ENCODE measurements around the gene RAET1L.
"Not testable (repeated sequence)": the region's sequence is repeated elsewhere in the genome, so short reads cannot be mapped to it uniquely, and the experiment has no call there.

RAET1L gene

DNA sequence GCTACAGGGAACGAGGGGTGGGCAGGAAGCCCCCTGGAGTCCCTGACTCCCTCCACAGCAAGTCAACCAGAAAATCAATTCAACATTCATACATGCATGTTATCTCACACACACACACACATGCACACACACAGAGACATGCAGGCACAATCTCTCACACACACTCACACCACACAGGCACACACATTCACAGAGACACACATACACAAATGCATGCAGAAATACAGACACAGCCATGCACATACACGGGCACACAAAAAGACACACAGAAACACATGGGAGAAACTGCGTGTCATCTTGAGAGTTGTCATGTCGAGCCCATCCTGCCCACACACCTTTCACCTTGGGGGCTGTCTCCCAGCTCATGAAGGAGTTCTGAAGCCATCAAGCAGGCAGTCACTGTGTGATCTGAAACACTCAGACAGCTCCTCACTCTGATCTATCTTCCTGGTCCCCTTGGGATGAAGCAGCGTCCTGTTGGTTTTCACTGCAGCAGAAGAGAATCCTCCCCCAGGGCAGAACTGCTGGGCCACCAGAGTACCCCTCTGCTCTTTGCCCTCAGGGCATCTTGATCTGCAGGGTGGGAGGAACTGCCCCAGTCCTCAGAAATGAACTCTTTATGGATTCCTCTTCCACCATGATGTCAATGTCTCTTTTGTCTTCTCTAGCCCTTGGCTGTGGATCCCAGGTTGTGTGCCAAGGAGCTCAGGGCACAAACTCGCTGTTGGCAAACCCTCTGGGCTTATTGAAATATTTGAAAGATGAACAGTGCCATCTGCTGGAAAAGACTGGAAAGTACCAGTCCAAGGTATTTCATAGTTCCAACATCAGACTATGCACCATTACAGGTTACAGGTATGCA lies 8.8 kb downstream of the RAET1L start:
- DNase-seq (ENCODE audit: low read depth): no peak

DNA sequence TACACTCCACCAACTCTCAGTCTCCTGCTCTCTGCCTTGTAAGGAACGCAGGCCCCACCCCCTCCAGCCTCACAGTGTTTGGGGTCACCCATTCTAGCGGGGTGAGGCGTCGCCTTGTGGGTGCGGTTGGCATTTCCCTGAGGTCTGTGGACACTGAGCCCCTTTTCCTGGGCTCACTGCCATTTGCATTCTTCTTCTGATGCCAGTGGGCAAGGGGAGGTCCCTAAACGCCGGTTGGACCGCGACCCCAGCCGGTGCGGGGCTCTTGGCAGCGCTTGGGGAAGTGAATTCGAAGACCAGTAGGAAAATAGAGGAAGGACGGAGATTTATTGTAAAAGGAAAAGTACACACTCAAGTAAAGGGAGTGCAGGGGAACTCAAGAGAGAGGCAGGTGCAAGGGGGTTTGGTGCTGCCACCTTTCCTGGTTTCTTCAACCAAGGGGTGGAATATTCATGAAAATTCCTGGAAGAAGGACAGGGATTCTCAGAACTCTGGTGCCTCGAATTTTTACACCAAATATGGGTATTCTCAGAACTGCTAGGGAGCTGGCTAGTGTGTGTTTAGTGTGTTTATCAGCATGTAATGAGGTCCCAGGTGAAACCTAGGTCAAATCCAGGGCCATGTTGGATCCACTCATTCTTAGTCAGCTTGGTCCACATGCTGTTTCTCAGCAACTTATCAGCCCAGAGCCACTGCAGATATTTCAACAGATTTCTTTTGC lies 9.9 kb downstream of the RAET1L start:
- not testable (repeated sequence) for DNase-seq (ENCODE audit: low read depth)

DNA sequence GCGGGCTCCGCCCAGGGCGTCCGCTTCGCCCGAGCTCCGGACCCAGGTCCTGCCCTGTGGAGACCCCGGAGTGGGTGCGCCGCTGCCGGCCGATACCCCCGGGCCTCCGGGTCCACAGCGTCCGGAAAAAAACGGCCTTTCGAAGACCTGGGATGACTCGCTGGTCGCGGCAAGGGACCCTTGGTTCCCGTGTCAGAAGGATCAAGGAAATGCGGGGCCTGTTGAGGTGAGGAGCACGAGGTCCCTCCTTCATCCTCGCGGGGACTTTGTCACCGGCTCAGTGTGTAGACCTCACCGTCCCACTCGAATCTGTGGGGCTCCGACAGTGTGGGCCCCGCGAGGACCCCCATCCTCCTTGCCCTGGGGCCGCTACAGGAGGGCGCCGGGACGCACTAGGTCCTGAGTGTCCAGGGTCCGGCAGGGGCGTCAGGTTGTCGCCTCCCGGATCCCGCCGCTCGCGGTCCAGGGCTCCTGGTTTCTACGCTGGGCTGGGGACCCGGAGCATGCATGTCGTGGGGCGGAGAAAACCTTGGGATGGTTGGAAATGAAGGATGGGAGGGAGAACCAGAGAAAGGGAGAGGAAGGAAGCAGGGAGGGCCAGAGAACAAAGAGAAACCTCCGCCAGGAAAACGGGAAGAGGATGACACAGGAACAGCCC lies 10.6 kb downstream of the RAET1L start:
- DNase-seq (ENCODE audit: low read depth): not testable (repeated sequence)

DNA sequence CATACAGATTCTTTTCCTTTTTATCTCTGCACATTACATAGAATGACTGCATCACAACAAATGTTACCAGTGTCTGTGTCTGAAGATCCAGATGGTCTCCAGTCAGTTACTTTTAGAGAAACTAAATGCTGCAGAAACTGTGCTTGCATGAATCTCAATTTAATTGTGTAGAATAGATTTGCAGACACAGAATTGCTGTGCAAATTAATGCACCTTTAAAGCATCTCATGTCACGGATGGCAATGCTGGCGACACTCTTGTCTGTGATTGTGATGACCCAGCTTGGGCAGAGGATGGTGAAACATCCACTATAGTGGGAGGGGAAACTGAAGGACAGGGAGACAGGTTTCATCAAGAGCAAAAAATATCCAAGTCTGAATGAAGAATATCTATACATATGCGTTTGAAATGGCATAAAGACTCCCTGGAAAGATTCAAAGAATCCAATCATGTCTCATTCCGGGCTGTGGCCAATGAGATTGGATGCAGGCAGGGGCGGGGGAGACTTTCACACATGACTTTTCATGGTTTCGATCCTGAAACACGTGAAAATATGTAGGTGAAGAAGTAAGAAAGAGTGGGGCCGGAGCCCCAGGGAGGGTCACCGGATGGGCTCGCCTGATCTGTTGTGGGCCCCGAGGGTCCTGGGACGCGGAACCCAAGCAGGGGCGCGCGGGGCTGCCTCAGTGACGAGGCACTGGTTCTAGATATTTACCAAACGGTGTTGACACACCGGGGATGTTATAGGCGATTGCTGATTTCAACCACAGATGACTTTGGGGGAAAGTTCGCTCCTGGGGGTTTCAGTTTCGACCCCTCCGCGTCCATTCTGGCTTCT lies 11.3 kb downstream of the RAET1L start:
- not testable (repeated sequence) for DNase-seq (ENCODE audit: low read depth)

DNA sequence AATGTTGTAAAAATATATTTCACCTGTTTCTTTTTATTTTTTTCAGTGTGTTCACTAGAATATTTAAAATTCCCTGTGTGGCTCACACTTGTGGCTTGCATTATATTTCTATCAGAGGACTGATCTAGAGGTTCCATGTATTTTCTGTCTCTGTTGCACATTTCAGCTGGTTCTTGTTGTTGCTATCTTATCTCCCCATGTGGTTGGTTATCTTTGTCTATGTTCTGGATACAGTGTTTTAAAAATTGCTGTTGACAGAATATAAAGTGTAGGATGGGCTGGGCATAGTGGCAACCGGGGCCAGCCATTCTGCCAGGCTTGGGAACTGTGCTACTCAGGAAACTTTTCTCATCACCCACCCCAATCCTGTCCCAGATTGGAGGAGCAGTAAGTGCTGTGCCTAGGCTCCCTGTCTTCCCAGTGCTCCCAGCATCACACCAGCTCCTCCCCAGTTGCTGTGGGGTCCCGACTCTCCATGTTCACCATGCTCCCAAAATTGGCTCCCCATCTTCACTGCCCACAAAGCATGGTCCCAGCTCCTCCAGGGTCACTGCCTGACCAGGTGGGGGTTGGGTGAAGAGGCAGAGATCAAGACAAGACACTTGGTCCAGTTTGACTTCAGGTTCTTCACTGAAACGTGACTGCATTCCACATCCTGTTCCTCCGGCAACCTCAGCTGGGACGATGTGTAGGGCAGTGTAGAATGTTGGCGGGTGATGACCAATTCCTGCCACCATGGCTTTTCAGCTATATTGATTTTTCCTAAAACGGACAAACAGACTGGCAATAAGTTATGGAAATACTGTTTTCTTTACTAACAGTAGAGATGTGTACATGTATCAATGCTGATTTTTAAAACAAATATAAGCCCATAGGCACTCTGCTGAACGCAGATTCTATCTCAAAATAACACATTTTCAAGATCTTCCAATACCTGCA lies 12.2 kb downstream of the RAET1L start:
- not testable (repeated sequence) for DNase-seq (ENCODE audit: low read depth)

DNA sequence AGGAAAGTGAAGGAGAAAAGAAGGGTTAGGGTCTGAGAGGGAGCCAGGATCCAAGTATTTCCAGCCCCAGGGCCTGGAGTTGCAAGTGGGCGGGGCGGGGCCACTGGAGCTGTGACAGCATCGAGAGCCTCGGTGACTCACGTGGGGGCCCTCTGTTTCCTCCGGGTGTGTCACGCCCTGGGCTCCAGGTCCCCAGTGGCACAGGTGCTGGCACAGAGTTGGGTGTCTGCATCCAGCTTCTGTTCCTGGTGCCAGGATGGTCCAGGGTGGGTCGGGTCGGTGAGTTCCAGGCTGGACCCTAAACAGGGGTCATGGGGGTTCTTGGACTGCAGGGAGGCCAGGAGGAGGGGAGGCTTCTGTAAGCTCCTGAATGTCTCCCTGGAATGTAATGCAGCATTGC lies 16.7 kb downstream of the RAET1L start:
- DNase-seq (ENCODE audit: low read depth): no peak

DNA sequence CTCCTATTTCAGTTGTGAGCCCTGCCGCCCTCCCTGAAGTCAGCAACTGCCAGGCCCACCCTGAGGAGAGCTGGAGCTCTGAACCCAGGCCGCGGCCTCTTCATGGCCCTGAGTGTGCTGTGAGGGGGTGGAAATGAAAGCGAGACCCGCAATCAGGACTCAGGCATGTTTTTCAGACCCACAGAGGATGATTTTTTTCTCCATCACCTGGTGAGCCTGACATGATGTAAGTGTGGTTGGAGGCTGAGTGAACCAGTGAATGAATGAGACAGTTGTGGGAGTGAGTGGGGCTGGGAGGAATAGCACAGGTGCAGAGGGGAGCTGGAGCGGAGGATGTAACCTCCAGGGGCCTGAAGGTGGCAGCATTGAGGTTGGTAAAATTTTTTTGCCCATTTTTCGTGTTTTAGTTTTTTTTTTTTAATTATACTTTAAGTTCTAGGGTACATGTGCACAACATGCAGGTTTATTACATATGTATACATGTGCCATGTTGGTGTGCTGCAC lies 18.3 kb downstream of the RAET1L start:
- DNase-seq (ENCODE audit: low read depth): no peak

DNA sequence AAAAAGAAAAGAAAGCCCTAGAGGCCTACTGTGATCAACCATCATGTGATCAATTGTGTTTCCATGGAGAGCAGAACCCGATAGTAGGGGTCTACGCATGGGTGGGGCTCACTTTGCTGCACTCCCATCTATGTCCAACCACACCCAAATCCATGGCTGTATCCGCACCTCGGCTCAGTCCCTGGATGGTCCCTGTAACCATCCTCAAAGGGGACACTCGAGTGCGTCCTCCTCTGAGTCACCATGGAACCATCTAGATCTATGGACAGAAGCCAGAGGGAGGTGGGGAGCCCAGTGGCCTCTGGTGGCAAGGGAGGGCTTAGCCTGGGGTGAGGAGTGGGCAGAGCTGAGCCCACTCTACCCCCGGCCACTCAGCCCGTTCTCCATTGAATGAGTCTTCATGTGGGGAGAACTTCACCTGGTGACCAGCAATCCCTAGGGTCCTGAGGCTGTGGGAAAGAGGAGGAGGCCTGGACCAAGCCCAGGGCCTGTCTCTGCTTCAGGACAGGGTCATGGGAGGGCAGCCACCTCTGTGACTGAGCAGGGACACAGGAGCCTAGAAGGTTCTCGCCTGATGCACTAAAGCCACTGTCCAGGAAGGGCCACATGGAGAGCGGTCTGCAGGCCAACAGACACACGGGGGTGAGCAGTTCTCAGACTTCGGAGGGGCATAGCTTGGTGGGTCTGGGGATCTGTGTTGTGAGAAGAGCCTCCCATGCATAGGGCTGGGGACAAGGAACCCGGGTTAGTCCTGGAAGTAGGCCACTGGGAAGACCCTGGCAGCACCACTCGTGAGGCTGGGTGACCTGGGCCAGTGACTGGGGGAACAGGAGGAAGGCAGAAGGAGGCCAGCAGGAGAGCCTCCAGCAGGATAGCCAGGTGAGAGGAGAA lies 19.3 kb downstream of the RAET1L start:
- DNase-seq (ENCODE audit: low read depth): no peak

DNA sequence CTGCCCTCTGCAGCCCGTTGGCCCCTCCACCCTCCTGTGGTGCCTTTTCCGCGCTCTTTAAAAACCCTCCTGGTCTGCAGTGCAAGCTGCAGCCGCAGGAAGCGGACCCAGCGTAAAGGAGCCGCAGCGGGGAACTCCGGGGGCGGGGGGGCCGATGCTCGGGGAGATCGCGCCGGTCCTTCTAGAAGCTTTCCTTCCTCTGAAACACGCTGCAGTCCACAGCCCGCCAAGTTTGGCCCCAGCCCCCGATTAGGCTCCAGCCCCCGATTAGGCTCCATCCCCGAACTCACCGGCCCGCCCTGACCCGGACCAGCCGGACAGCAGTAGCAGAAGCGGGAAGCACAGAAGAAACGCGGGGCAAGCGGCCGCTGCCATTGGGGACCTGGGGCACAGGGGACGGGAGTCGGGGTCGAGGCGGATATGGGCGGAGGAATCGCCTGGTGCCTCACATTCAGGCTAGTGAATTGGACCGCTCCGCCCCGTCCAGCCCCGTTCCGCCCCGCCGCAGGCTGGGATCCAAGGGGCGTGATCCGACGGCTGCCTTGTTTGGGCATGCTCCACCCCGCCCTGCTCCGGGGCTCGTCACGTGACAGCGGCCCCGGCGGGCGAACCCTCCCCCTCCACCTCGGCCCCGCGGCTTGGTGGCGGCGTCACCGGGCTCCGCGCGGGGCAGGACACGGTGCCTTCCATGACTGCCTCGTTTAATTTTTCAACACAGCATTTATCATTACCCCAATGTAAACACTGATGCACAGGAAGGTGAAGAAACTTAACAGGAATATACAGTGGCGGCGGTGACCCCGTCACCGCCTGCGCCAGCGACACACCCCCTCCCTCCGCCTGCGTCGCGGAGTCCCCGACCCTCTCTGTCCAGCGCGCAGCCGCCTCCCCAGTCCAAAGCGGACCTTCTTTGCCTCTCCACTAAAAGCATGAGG lies 20.3 kb downstream of the RAET1L start:
- DNase-seq (ENCODE audit: low read depth): peak; percentile 56

DNA sequence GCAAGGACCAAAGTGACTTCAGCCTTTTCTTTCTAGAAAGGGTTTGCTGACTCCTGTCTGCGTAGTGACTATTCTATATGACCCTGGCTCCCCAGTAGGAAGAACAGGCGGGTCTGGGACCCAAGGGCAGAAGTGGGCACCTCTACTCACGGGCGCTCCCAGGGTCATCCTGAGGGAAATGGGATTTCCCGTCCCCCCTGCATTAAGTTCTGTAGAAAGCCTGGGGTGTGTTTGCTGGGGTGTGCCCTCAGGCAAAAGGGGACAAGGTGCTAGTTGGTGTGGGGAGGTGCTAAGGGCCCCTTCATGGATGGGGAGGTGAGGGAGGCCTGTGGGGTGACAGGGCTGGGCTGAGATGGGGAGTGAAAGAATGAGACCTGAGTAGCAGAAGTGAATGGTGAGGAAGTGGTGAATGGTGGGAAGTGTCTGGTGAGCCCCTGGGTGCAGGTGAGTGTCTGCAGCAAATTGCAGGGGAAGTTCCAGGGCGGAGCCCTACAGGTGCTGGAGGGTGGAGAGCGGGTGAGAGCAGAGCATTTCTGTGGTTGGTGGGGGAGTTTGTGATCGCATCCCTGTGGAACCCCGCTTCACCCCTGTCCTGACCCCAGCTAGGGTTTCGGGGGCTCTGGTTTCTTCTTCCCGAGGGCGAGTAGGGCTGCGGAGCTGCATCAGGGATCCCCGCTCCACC lies 21.1 kb downstream of the RAET1L start:
- DNase-seq (ENCODE audit: low read depth): no peak

DNA sequence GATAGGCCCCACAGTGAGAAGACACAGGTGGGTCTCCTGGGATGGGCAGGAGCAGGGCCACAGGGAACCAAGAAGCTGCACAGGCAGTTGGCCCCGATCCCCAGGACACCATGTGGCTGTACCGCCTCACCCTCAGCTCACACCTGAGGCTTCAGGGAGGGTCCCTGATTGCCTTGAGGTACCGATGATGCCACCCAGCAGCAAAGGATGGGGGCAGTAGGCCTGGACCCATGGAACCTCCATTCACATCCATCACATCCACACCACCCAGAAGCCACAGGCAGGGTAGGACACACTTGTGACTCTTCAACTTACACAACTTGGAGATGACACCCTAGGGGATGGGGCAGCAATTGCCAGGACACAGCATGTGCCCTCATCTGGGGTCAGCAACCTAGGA lies 21.7 kb downstream of the RAET1L start:
- not testable (repeated sequence) for DNase-seq (ENCODE audit: low read depth)

DNA sequence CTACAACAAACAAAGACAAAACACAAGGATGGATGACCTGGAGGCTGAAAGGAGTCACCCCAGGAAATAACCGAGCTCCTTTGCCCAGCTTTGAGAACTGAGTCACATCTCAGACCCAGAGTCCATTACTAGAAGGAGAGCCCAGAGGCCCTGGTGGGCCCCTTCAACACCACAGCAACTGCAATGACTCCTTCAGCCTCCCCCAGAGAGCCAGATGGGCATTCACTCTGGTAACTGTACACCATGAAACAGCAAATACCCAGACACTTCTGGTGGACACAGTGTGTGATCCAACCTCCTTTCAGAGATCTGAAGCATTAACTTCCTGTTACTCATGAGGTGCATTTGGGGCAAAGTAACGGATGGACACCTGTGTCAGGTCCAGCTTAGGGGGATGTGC lies 22.6 kb downstream of the RAET1L start:
- DNase-seq (ENCODE audit: low read depth): no peak

DNA sequence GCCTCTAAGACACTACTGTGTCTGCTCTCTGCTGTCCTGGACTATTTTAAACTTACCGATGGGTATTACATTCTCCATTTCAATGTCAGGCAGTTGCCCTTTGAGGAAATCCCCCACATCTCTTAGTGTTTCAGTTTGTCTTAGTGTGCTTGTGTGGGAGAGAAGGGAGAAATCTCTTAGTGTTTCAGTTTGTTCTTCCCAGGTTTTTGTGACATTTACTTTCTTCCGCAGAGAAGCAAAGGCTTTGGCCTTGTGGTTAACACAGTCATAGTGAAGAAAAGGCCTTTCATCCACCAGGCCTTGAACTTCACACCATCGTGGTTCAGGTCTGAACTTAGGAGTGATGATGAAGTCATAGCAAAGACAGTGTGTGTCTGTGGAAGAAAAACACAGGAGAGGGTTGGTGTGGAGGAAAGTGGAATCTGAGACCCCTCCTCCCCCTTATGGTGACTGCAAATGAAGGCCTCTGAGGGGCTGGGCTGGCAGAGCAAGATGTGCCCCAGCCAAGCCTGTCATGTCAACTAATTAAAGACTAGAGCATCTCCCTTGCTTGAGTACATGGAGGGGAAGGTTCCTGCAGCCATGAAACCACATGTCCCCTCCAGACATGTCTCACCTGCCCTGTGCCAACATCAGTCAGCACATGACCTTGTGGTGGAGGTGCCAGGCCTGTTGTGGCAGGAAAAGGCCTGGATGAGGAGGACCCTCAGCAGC lies 23.9 kb downstream of the RAET1L start:
- DNase-seq (ENCODE audit: low read depth): no peak

DNA sequence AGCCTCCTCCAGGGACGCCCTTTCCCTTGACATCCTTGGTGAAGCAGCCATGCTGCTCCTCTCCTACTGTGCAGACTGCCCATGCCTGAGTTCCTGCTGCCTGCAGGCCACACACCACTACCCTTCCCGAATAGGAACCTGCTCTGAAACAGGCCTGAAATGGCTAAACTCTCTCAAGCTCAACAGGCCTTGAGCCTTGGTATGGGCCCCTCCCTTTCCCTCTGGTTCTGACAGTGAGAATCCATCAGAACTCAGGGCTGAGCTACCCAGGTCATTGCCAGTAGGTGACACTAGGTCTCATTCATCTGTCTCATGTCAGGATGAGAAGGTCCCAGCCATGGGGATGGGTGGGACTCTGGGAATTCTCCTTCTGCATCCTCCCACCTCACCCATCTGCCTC lies 25.7 kb downstream of the RAET1L start:
- DNase-seq (ENCODE audit: low read depth): no peak

DNA sequence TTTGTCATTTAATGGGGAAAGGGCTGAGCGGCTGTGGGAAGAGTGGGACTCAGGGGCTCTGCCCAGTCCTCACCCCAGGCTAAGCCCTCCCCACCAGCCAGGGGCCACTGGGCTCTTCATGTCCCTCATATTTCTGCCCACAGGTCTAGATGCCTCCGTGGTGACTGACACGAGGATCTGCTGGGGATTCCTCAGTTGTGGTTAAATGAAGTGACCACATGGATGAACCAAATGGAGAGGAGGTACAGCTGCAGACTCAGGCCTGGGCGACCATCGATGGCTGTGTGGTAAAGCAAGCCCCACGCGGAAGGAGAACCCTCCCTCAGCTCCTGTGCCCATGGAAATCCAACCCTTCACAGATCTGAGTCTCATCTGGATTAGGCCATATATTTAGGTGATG lies 29.4 kb downstream of the RAET1L start:
- DNase-seq (ENCODE audit: low read depth): no peak

DNA sequence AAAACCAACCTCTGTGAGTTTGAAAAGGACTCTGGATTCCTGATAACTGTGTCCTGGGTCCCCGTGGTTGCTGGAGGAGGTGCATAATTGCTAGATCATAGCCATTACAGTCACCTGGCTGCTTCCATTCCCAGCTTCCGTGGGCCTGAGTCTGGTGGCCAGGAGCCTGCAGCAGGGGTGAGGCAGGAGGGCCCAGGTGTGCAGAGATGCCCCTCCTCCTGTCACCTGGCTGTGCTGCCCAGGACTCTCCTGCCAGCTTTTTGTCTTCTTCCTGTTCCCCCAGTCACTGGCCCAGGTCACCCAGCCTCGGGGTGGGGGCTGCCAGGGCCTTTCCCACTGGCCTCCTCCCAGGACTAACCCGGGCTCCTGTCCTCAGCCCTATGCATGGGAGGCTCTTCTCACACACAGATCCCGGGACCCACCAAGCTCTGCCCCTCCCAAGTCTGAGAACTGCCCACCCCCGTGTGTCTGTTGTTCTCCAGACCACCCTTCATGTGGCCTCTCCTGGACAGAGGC lies 30.0 kb downstream of the RAET1L start:
- no peak for DNase-seq (ENCODE audit: low read depth)

DNA sequence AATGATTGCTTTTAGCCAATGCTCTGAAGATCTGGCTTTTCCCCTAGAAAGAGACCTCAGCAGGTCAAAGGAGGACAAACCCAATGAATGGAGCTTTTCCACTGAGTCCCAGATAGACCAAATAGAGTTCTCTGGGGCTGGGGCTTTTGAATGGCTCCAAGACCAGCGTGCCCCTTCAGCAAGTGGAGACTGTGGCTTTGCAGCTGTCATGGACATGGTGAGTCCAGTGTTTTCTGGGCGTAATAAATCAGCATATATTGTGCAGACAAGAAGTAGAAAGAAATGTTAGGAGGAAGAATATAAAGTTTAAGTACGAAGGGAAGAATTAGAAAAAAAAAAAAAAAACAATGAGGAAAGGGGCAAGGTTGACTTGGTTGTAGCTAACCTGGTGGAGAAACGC lies 33.5 kb downstream of the RAET1L start:
- DNase-seq (ENCODE audit: low read depth): no peak
